ENCODE data around the gene NATD1.

DNA sequence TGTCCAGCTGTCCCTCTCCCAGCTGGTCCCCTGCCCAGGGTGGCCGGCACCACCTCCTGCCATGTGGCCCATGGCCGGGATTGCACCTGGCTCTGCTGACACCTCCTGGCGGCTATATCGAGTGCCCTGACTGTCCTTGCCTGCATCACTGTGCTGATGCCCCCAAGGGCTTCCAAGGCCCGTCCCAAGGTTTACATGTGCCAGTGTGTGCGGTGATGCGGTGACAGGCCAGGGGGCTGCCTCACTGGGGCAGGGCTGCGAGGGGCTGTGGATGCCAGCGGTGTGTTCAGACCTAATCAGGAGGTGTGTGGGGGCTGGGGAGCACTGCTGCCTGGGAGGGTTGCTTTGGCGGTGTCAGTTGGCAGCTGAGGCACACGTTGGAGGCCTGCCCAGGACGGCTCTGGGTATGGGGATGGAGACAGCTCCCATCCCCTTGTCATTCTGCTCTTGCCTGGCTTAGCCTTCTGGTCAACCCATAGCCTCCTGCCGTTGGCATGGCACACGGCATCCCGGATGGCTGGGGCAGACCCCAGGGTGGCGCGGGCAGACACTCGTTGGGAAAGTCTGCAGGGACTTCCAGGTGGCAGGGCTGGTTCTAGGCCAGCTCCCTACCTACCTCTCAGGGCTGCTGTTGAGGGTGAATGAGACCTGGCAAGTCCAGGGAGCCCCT is 36.8 kb upstream of the NATD1 start:
- TF ChIP-seq CTCF (IDR thresholded peaks at IDR 0.05) (no peak), POLR2A (IDR thresholded peaks at IDR 0.05) (no peak)
